Measurements from ENCODE around the gene TNFRSF13B. TPM values are rescaled to one million over a fixed set of nuclear protein-coding genes. Genes with fewer than 3 reads are reported as not detected.

TNFRSF13B gene
- total RNA-seq, 2 experiments from 2014 or later: 7.5 to 19.3 TPM

DNA sequence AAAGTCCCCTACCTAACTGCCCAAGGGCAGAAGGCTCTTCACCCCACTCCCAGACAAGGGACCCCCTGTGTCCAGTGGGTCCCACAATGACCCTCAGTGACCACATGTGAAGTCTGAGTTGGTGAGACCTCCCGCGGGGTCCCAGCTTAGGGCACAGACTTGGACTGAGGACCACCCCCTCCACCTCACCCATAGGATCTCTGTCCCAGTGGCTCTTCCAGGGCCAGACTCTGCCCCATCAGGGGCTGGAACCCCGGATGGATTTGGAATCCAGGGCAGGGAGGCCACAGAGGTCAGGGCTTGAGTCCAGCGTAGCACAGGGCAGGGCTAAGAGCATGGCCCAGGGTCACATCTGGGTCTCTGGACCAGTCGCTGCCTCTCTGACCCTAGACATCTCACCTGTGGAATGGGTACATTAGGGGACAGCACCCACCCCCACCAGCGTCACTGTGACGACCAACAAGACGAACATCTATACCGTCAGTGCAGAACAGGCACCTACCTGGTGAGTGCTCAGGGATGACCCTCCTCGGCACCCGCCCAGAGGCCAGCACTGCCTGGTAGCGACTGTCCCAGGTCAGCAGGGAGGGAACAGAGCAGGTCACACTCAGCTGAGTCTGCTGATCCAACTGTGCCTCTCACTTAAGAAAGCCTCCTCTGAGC is 37.7 kb downstream of the TNFRSF13B start:
- DNase-seq (ENCODE audit: low spot score): no peak
- TF ChIP-seq, protein P1, sequence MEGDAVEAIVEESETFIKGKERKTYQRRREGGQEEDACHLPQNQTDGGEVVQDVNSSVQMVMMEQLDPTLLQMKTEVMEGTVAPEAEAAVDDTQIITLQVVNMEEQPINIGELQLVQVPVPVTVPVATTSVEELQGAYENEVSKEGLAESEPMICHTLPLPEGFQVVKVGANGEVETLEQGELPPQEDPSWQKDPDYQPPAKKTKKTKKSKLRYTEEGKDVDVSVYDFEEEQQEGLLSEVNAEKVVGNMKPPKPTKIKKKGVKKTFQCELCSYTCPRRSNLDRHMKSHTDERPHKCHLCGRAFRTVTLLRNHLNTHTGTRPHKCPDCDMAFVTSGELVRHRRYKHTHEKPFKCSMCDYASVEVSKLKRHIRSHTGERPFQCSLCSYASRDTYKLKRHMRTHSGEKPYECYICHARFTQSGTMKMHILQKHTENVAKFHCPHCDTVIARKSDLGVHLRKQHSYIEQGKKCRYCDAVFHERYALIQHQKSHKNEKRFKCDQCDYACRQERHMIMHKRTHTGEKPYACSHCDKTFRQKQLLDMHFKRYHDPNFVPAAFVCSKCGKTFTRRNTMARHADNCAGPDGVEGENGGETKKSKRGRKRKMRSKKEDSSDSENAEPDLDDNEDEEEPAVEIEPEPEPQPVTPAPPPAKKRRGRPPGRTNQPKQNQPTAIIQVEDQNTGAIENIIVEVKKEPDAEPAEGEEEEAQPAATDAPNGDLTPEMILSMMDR (conservative IDR thresholded peaks at IDR 0.05; ENCODE audit: low read length): no peak
- TF ChIP-seq EZH2phosphoT487 (IDR thresholded peaks at IDR 0.05; ENCODE audit: borderline replicate concordance, low read depth, low read length): no peak
- intact Hi-C loops (cut with micrococcal nuclease; ENCODE audit: unreplicated experiment): no loop called here
- POLR2A ChIA-PET: no interaction called here
- no peaks in the 10 kb centered on the region for H3K36me3 ChIP-seq (ENCODE audit: insufficient read depth, low read length)
- no peak overlapping the region for H2AFZ ChIP-seq (ENCODE audit: low read length)
- H3K79me2 ChIP-seq (ENCODE audit: insufficient read depth, low read depth, low read length): no peaks in the 10 kb centered on the region
- no peaks in the 10 kb centered on the region for H3K9me2 ChIP-seq (ENCODE audit: insufficient read depth, low read length)
- peaks cover 5% of the 10 kb centered on the region for H3K4me1 ChIP-seq (ENCODE audit: insufficient read depth, low read length, poor library complexity, severe bottlenecking)
- no TSS peak for BruUV-seq (replicated peaks)
- H3K4me2 ChIP-seq (ENCODE audit: low read length): no peak overlapping the region
- CTCF ChIA-PET (ENCODE audit: unreplicated experiment): no interaction called here
- H3K9me3 ChIP-seq (ENCODE audit: low read length): no peaks in the 10 kb centered on the region
- H3K27ac ChIP-seq (ENCODE audit: low read depth, low read length, poor library complexity, severe bottlenecking): no peak overlapping the region
- H4K20me1 ChIP-seq (ENCODE audit: insufficient read depth, low read length): no peaks in the 10 kb centered on the region
- H3K4me3 ChIP-seq (ENCODE audit: low read depth, low read length, poor library complexity, severe bottlenecking): no peak overlapping the region

DNA sequence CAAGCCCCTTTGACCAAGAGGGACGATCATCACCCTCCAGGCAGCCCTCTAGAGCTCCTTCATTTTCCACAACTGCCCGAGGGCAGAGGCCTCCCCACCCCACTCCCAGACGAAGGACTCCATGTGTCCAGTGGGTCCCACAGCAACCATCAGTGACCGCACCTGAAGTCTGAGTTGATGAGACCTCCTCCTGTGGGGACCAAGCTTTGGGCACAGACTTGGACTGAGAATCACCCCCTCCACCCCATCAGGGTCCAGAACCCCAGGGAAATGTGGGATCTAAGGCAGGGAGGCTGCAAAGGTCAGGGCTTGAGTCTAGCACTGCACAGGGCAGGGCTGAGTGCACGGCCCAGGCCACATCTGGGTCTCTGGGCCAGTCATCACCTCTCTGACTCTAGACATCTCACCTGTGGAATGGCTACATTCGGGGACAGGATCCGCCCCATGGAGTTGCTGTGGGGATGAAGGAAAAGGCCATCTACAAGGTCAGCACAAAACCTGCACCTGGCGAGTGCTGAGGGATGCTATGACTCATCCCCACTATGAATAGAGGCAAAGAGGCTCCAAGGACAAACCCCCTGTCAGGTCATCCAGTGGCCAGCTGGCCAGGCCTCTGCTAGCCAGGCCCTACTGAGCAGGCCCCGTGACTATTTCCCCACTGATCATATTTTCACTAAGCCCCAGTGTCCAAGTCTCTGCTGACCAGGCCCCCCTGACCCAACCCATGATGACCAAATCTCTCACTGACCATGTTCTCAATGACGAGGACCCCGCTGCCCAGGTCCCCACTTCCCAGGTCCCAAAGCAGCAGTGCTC is 38.4 kb downstream of the TNFRSF13B start:
- no peak for DNase-seq (ENCODE audit: low spot score)
- BruUV-seq (replicated peaks): no TSS peak
- Histone ChIP-seq H3K27ac (ENCODE audit: low read depth, low read length, poor library complexity, severe bottlenecking) (no peak overlapping the region), H3K9me2 (ENCODE audit: insufficient read depth, low read length) (no peaks in the 10 kb centered on the region), H2AFZ (ENCODE audit: low read length) (no peak overlapping the region), H3K4me1 (ENCODE audit: insufficient read depth, low read length, poor library complexity, severe bottlenecking) (no peaks in the 10 kb centered on the region), H3K9me3 (ENCODE audit: low read length) (no peaks in the 10 kb centered on the region), H3K79me2 (ENCODE audit: insufficient read depth, low read depth, low read length) (no peaks in the 10 kb centered on the region), H3K4me2 (ENCODE audit: low read length) (no peak overlapping the region), H3K36me3 (ENCODE audit: insufficient read depth, low read length) (no peaks in the 10 kb centered on the region), H3K4me3 (ENCODE audit: low read depth, low read length, poor library complexity, severe bottlenecking) (no peak overlapping the region), H4K20me1 (ENCODE audit: insufficient read depth, low read length) (no peaks in the 10 kb centered on the region)
- TF ChIP-seq, protein P1 (conservative IDR thresholded peaks at IDR 0.05; ENCODE audit: low read length): no peak
- TF ChIP-seq EZH2phosphoT487 (IDR thresholded peaks at IDR 0.05; ENCODE audit: borderline replicate concordance, low read depth, low read length): no peak
- POLR2A ChIA-PET: no interaction called here
- intact Hi-C loops (cut with micrococcal nuclease; ENCODE audit: unreplicated experiment): no loop called here
- CTCF ChIA-PET (ENCODE audit: unreplicated experiment): no interaction called here

DNA sequence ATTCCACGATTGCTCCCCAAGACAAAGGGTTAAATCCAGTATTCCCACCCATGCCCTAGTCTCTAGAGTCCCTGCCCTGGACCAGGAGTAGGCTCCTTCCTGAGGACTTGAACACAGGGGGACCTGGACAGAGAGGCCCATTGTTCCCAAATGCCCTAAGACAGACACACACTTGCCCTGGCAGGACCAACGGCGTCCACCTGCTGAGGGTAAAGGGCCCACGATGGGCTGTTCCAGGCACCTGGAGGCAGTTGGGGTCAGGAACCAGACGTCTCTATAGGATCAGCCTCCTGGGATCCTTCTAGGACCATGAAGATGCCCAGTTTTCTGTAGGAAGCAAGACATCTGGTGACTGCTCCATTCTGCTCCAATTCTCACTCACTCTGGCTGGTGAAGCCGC is 39.3 kb downstream of the TNFRSF13B start:
- H4K20me1 ChIP-seq (ENCODE audit: insufficient read depth, low read length): no peaks in the 10 kb centered on the region
- BruUV-seq (replicated peaks): no TSS peak
- no peaks in the 10 kb centered on the region for H3K9me2 ChIP-seq (ENCODE audit: insufficient read depth, low read length)
- CTCF ChIA-PET (ENCODE audit: unreplicated experiment): no interaction called here
- no peak overlapping the region for H3K4me2 ChIP-seq (ENCODE audit: low read length)
- H3K9me3 ChIP-seq (ENCODE audit: low read length): no peaks in the 10 kb centered on the region
- DNase-seq (ENCODE audit: low spot score): no peak
- no peak overlapping the region for H2AFZ ChIP-seq (ENCODE audit: low read length)
- intact Hi-C loops (cut with micrococcal nuclease; ENCODE audit: unreplicated experiment): no loop called here
- no peaks in the 10 kb centered on the region for H3K36me3 ChIP-seq (ENCODE audit: insufficient read depth, low read length)
- H3K4me1 ChIP-seq (ENCODE audit: insufficient read depth, low read length, poor library complexity, severe bottlenecking): no peaks in the 10 kb centered on the region
- H3K27ac ChIP-seq (ENCODE audit: low read depth, low read length, poor library complexity, severe bottlenecking): no peak overlapping the region
- POLR2A ChIA-PET: no interaction called here
- no peaks in the 10 kb centered on the region for H3K79me2 ChIP-seq (ENCODE audit: insufficient read depth, low read depth, low read length)
- no peak overlapping the region for H3K4me3 ChIP-seq (ENCODE audit: low read depth, low read length, poor library complexity, severe bottlenecking)
- TF ChIP-seq, protein P1 (conservative IDR thresholded peaks at IDR 0.05; ENCODE audit: low read length): no peak
- TF ChIP-seq EZH2phosphoT487 (IDR thresholded peaks at IDR 0.05; ENCODE audit: borderline replicate concordance, low read depth, low read length): no peak

Data from OCI-LY7 (cell line).